Mesothelial cell of epicardium (in vitro differentiated cells): ENCODE results near the gene C3orf38. TPM values are rescaled to one million over a fixed set of nuclear protein-coding genes. Genes with fewer than 3 reads are reported as not detected.

ENCODE experiments used
- DNase-seq, 2 experiments: peaks; one replicate each; pipeline ENCODE4 v3.0.0; 2021; ENCODE audit warnings: low spot score in 2 of 2; ENCODE audit not compliant: unreplicated experiment in 2 of 2
- H3K27ac Mint-ChIP-seq: 2 replicates; pipeline ENCODE4 v1.8.0; 2021; ENCODE audit warnings: mixed read lengths
- H3K27me3 Mint-ChIP-seq: 2 replicates; pipeline ENCODE4 v1.8.0; 2021; ENCODE audit warnings: low read depth, mixed read lengths
- H3K36me3 Mint-ChIP-seq: 2 replicates; pipeline ENCODE4 v1.8.0; 2021; ENCODE audit warnings: mixed read lengths
- H3K4me1 Mint-ChIP-seq: 2 replicates; pipeline ENCODE4 v1.8.0; 2021; ENCODE audit warnings: mixed read lengths
- H3K4me3 Mint-ChIP-seq: 2 replicates; pipeline ENCODE4 v1.8.0; 2021; ENCODE audit warnings: mild to moderate bottlenecking, moderate library complexity, mixed read lengths
- H3K9me3 Mint-ChIP-seq: 2 replicates; pipeline ENCODE4 v1.8.0; 2021; ENCODE audit warnings: mixed read lengths
- CTCF ChIP-seq: fragments of 200-600 bp; sonication (generic); IDR thresholded peaks from one replicate; pipeline ENCODE4 v1.5.0; 2021; ENCODE audit warnings: antibody characterized with exemption; ENCODE audit not compliant: unreplicated experiment
- total RNA-seq: library from RNA; stranded (reverse); gene quantifications from 3 replicates; pipeline ENCODE4 v1.2.1, GENCODE V29; 2021

Gene C3orf38
- total RNA-seq = 30.4 to 31.9 TPM (median 31.3 TPM) in 3 replicates

DNA sequence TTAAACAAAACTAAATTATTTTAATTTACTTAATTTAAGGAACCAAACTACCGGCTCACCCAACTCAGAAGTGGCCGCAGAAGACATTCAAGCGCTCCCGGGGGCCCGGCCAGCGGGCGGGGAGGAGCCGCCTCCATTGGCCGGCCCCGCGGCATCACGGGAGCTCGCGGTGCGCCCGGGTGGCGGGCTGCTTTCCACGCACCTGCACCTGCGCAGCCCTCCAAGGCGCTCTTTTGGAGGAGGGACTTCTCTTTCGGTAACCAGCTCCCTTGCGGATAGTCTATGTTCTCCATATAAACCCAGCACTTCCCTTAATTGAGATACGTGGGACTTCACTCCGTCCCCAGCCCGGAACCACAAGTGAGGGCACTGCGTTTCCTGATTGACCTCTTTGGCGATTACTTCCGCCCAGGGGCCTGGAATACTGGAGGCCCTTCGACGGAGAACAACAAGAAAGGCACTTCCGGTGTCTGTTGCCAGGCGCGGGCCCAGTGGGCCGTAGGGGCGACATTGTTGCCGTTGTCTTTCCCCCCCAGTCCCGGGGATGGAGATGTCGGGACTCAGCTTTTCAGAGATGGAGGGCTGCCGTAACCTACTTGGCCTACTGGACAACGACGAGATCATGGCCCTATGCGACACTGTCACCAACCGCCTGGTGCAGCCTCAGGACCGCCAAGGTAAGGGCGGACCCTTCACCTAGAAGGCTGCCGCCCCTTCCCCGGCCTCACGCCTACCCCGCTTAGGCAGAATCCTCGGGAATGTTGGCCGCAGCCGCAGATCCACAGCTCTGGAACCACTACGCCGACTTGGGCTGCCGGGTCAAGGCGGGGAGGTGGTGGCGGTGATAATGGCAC lies at the start of gene C3orf38:
TSS of gene C3orf38 (plus strand) at position 451 of the 854 bp plus-strand sequence. CDS start at position 545, 94 bp downstream.
- H3K27ac Mint-ChIP-seq = peak within 1 kb of the TSS; percentile 99
- H3K9me3 Mint-ChIP-seq = no peaks in the 10 kb centered on the region
- peaks cover 8% of the 10 kb centered on the region for H3K36me3 Mint-ChIP-seq
- H3K4me1 Mint-ChIP-seq = peaks cover 34% of the 10 kb centered on the region
- peak; percentile 50 to 78 for DNase-seq
- no peaks in the 10 kb centered on the region for H3K27me3 Mint-ChIP-seq
- peak within 1 kb of the TSS; percentile 96 for H3K4me3 Mint-ChIP-seq
- no peak for TF ChIP-seq CTCF

- Mint-ChIP-seq H3K27ac (no peak overlapping the region), H3K4me3 (no peak overlapping the region), H3K27me3 (no peaks in the 10 kb centered on the region), H3K36me3 (peaks cover 52% of the 10 kb centered on the region), H3K4me1 (no peaks in the 10 kb centered on the region), H3K9me3 (peaks cover 38% of the 10 kb centered on the region)
- no peak for TF ChIP-seq CTCF
- DNase-seq = no peak
These were observed 48.6 kb upstream of the C3orf38 start for GRCh38 chr3:88101142-88101541.

- no peak overlapping the region for H3K27ac Mint-ChIP-seq
- no peak for DNase-seq
- H3K4me3 Mint-ChIP-seq = no peak overlapping the region
- H3K4me1 Mint-ChIP-seq = no peaks in the 10 kb centered on the region
- H3K27me3 Mint-ChIP-seq = no peaks in the 10 kb centered on the region
- H3K36me3 Mint-ChIP-seq = peaks cover 18% of the 10 kb centered on the region
- TF ChIP-seq CTCF = no peak
- H3K9me3 Mint-ChIP-seq = peaks cover 12% of the 10 kb centered on the region
These were observed 44.4 kb upstream of the C3orf38 start for GRCh38 chr3:88105325-88105724.

- DNase-seq = no peak
- no peaks in the 10 kb centered on the region for H3K27me3 Mint-ChIP-seq
- no peaks in the 10 kb centered on the region for H3K36me3 Mint-ChIP-seq
- no peak overlapping the region for H3K27ac Mint-ChIP-seq
- H3K9me3 Mint-ChIP-seq = no peaks in the 10 kb centered on the region
- H3K4me3 Mint-ChIP-seq = no peak overlapping the region
- H3K4me1 Mint-ChIP-seq = no peaks in the 10 kb centered on the region
- TF ChIP-seq CTCF = no peak
These were observed 37.5 kb upstream of the C3orf38 start for GRCh38 chr3:88112289-88112688.

DNA sequence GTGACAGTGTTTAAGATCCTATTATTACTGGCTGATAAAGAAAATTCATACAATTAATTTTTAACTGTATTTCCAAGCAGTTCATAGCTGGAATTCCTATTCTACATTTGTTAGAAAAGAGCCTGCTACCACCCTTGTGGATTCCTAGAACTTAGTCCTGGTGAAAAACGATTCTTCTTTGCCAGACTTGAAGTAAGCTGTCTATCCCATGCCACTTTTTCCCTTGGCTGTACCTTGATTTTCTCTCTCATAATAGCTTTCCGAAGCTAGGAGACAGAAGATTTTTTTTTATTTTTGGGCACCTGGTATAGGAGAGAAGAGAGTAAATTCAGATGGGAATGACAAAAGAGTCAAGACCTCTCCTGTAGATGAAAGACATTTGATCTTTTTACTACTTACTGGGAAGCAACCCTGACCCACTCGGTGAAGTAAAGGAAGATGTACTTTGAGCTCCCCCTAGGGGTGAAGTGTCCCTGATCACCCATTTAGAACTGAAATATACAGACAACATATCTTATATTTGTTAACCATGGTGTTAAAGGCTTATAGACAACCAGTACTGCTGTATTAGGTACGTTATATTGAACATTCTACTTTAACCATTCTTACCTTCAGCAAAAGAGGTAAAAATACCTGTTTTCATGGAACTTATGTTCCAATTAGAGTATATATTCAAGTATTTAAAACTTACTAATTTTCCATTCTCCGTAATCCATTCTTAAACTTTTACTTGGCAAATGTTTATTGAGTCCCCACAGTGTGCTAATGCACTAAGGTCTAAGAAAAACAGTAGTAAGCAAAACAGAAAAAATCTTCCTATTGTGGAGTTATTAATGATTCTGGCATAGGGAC lies 36.2 kb upstream of the C3orf38 start:
- H3K4me3 Mint-ChIP-seq = no peak overlapping the region
- peak overlapping the region; percentile 56 for H3K27ac Mint-ChIP-seq
- H3K4me1 Mint-ChIP-seq = no peaks in the 10 kb centered on the region
- TF ChIP-seq CTCF = peak; percentile 72
- peaks cover 5% of the 10 kb centered on the region for H3K36me3 Mint-ChIP-seq
- H3K9me3 Mint-ChIP-seq = peaks cover 4% of the 10 kb centered on the region
- H3K27me3 Mint-ChIP-seq = no peaks in the 10 kb centered on the region
- no peak for DNase-seq
